ENCODE measurements around the gene SENP6.

DNA sequence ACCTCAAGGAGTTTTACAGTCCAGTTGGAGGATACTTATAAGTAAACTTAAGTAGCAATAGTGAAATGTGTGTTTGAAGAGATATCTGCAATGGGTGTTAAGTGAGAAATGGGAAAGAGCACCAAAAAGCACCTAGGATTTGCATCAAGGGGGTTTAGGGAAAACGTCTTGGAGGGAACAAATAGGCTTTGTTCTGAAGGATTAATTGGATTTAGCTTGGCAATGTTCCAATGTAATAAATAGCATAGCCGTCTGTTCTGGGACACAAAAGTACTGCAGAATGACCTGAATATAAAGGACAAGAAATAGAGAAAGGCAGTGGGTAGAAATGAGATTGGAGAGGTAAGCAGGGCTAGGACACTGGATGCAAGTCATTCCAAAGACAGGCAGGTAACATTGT is 144.5 kb downstream of the SENP6 start:
- TF ChIP-seq, protein P1, sequence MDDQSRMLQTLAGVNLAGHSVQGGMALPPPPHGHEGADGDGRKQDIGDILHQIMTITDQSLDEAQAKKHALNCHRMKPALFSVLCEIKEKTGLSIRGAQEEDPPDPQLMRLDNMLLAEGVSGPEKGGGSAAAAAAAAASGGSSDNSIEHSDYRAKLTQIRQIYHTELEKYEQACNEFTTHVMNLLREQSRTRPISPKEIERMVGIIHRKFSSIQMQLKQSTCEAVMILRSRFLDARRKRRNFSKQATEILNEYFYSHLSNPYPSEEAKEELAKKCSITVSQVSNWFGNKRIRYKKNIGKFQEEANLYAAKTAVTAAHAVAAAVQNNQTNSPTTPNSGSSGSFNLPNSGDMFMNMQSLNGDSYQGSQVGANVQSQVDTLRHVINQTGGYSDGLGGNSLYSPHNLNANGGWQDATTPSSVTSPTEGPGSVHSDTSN (IDR thresholded peaks at IDR 0.05): no peak
- TF ChIP-seq JUND (IDR thresholded peaks at IDR 0.05) (no peak), YY1 (IDR thresholded peaks at IDR 0.05; ENCODE audit: low read depth) (no peak), NRF1 (IDR thresholded peaks at IDR 0.05; ENCODE audit: low read depth, low read length) (no peak), GATA2 (CRISPR knock-in tag; IDR thresholded peaks at IDR 0.05) (no peak), EP300 (IDR thresholded peaks at IDR 0.05; ENCODE audit: borderline replicate concordance in 1 of 2, low read depth in 1 of 2, low read length in 1 of 2) (no peak), TAF1 (IDR thresholded peaks at IDR 0.05; ENCODE audit: borderline replicate concordance, low read depth, low read length) (no peak), RAD21 (IDR thresholded peaks at IDR 0.05; ENCODE audit: low read length) (no peak), EZH2phosphoT487 (IDR thresholded peaks at IDR 0.05; ENCODE audit: borderline replicate concordance, low read depth) (no peak), TEAD4 (IDR thresholded peaks at IDR 0.05; ENCODE audit: borderline replicate concordance, insufficient read depth) (no peak)
- TF ChIP-seq, protein P2, sequence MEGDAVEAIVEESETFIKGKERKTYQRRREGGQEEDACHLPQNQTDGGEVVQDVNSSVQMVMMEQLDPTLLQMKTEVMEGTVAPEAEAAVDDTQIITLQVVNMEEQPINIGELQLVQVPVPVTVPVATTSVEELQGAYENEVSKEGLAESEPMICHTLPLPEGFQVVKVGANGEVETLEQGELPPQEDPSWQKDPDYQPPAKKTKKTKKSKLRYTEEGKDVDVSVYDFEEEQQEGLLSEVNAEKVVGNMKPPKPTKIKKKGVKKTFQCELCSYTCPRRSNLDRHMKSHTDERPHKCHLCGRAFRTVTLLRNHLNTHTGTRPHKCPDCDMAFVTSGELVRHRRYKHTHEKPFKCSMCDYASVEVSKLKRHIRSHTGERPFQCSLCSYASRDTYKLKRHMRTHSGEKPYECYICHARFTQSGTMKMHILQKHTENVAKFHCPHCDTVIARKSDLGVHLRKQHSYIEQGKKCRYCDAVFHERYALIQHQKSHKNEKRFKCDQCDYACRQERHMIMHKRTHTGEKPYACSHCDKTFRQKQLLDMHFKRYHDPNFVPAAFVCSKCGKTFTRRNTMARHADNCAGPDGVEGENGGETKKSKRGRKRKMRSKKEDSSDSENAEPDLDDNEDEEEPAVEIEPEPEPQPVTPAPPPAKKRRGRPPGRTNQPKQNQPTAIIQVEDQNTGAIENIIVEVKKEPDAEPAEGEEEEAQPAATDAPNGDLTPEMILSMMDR (IDR thresholded peaks at IDR 0.05): no peak
- TF ChIP-seq, protein P3, sequence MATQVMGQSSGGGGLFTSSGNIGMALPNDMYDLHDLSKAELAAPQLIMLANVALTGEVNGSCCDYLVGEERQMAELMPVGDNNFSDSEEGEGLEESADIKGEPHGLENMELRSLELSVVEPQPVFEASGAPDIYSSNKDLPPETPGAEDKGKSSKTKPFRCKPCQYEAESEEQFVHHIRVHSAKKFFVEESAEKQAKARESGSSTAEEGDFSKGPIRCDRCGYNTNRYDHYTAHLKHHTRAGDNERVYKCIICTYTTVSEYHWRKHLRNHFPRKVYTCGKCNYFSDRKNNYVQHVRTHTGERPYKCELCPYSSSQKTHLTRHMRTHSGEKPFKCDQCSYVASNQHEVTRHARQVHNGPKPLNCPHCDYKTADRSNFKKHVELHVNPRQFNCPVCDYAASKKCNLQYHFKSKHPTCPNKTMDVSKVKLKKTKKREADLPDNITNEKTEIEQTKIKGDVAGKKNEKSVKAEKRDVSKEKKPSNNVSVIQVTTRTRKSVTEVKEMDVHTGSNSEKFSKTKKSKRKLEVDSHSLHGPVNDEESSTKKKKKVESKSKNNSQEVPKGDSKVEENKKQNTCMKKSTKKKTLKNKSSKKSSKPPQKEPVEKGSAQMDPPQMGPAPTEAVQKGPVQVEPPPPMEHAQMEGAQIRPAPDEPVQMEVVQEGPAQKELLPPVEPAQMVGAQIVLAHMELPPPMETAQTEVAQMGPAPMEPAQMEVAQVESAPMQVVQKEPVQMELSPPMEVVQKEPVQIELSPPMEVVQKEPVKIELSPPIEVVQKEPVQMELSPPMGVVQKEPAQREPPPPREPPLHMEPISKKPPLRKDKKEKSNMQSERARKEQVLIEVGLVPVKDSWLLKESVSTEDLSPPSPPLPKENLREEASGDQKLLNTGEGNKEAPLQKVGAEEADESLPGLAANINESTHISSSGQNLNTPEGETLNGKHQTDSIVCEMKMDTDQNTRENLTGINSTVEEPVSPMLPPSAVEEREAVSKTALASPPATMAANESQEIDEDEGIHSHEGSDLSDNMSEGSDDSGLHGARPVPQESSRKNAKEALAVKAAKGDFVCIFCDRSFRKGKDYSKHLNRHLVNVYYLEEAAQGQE (IDR thresholded peaks at IDR 0.05; ENCODE audit: low read depth, low read length): no peak
- TF ChIP-seq, protein P4, sequence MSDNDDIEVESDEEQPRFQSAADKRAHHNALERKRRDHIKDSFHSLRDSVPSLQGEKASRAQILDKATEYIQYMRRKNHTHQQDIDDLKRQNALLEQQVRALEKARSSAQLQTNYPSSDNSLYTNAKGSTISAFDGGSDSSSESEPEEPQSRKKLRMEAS (IDR thresholded peaks at IDR 0.05; ENCODE audit: low read depth): no peak

Data from SK-N-SH (cell line).